Upper lobe of left lung (tissue), 6 donors: Measurements from ENCODE around the gene ACTG1. TPM values are rescaled to one million over a fixed set of nuclear protein-coding genes. Genes with fewer than 3 reads are reported as not detected.

Experiments
- ATAC-seq, 2 donors: fragments of 200-7000 bp; cut with Tn5 transposase; one replicate each; pipeline ENCODE4 v1.9.1; 2022; ENCODE audit warnings: mild to moderate bottlenecking in 2 of 2, moderate library complexity in 2 of 2; ENCODE audit not compliant: low FRiP score in 2 of 2
- DNase-seq, 2 donors: peaks; one replicate each; pipeline ENCODE4 v3.0.0-alpha.2; 2019 to 2020
- H3K27ac ChIP-seq, 4 donors: fragments of 200-600 bp; sonication (generic); one replicate each; pipeline ENCODE4 v1.5.1; 2016 to 2019
- H3K27me3 ChIP-seq, 4 donors: fragments of 200-600 bp; sonication (generic); one replicate each; pipeline ENCODE4 v1.5.1; 2017 to 2019
- H3K36me3 ChIP-seq, 4 donors: fragments of 200-600 bp; sonication (generic); one replicate each; pipeline ENCODE4 v1.5.1; 2016 to 2019
- H3K4me1 ChIP-seq, 4 donors: fragments of 200-600 bp; sonication (generic); one replicate each; pipeline ENCODE4 v1.5.1; 2018 to 2019
- H3K4me3 ChIP-seq, 4 donors: fragments of 200-600 bp; sonication (generic); one replicate each; pipeline ENCODE4 v1.5.1; 2017 to 2019; ENCODE audit warnings: mild to moderate bottlenecking in 2 of 4, moderate library complexity in 1 of 4
- H3K9me3 ChIP-seq, 4 donors: fragments of 200-600 bp; sonication (generic); one replicate each; pipeline ENCODE4 v1.5.1; 2018 to 2019
- EP300 ChIP-seq, 4 donors: sonication (generic); formaldehyde crosslinking; IDR thresholded peaks; one replicate each; pipeline ENCODE4 v1.5.1; 2017; ENCODE audit warnings: antibody characterized with exemption in 4 of 4, control low read depth in 2 of 4
- POLR2A ChIP-seq, 4 donors: fragments of 450-650 bp; IDR thresholded peaks; one replicate each; pipeline ENCODE4 v1.5.1; 2016 to 2017; ENCODE audit warnings: antibody characterized with exemption in 4 of 4, mild to moderate bottlenecking in 2 of 4
- POLR2AphosphoS5 ChIP-seq, 2 donors: sonication (generic); formaldehyde crosslinking; IDR thresholded peaks; one replicate each; pipeline ENCODE4 v1.5.1; 2017; ENCODE audit warnings: antibody characterized with exemption in 2 of 2
- WGBS, 2 donors: methylation state at CpG; one replicate each; pipeline ENCODE4 v1.1.5; 2017 to 2018; 5-methylcytosine and 5-hydroxymethylcytosine counted together
- total RNA-seq, 6 donors: library from RNA; depleted of rRNA in 4 of 6; stranded (reverse); fragments of >200 nt in 4 of 6; gene quantifications; one replicate each; pipeline versions ENCODE4 v1.1.0 to v1.2.1, GENCODE V29; 2016 to 2021
- TF ChIP-seq, protein P1 (sequence below), 6 experiments: fragments of 450-650 bp in 4 of 6; fragments of 200-600 bp in 2 of 6; sonication (generic) in 2 of 6; IDR thresholded peaks; one replicate each; pipeline ENCODE4 v1.5.1; 2016 to 2019; ENCODE audit warnings: antibody characterized with exemption in 6 of 6
- donor health status: DM: no; HTN: no; CAD: no; lungs with moderate emphysema.
- donor health status: DM: no; HTN: yes; CAD: no; lungs with severe emphysema.

ACTG1 gene
- total RNA-seq, 6 donors from 2014 or later, result 902 to 3,864 (median 2,097) TPM

DNA sequence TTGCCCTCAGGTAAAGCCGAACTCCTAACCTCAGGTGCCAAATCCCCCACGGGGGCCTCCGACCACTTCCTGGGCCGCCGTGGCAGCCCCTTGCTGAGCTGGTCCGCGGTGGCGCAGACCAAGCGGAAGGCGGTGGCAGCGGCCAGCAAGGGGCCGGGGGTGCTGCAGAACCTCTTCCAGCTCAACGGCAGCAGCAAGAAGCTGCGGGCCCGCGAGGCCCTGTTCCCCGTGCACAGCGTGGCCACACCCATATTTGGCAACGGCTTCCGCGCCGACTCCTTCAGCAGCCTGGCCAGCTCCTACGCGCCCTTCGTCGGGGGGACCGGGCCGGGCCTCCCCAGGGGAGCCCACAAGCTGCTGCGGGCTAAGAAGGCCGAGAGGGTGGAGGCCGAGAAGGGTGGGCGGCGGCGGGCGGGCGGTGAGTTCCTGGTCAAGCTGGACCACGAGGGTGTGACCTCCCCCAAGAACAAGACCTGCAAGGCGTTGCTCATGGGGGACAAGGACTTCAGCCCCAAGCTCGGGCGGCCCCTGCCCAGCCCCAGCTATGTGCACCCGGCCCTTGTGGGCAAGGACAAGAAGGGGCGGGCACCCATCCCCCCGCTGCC, 51.6 kb downstream of the ACTG1 start:
- H3K36me3 ChIP-seq, result peaks cover 0 to 48% (median 28%) of the 10 kb centered on the region in 4 donors
- H3K4me3 ChIP-seq, result no peak overlapping the region
- WGBS, 2 donors, result 73 to 93% methylated on average over 9 to 39 of the region's 43 CpGs
- ATAC-seq (peak in 1 of 2 donors; percentile 26), DNase-seq (peak; percentile 62 to 86)
- H3K4me1 ChIP-seq, result peaks cover 0 to 16% (median 0%) of the 10 kb centered on the region in 4 donors
- TF ChIP-seq, protein P1, sequence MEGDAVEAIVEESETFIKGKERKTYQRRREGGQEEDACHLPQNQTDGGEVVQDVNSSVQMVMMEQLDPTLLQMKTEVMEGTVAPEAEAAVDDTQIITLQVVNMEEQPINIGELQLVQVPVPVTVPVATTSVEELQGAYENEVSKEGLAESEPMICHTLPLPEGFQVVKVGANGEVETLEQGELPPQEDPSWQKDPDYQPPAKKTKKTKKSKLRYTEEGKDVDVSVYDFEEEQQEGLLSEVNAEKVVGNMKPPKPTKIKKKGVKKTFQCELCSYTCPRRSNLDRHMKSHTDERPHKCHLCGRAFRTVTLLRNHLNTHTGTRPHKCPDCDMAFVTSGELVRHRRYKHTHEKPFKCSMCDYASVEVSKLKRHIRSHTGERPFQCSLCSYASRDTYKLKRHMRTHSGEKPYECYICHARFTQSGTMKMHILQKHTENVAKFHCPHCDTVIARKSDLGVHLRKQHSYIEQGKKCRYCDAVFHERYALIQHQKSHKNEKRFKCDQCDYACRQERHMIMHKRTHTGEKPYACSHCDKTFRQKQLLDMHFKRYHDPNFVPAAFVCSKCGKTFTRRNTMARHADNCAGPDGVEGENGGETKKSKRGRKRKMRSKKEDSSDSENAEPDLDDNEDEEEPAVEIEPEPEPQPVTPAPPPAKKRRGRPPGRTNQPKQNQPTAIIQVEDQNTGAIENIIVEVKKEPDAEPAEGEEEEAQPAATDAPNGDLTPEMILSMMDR (IDR thresholded peaks at IDR 0.05), result no peak
- TF ChIP-seq POLR2AphosphoS5 (IDR thresholded peaks at IDR 0.05) (no peak), EP300 (IDR thresholded peaks at IDR 0.05) (no peak), POLR2A (IDR thresholded peaks at IDR 0.05) (no peak)
- H3K9me3 ChIP-seq, result no peaks in the 10 kb centered on the region
- H3K27me3 ChIP-seq, result no peaks in the 10 kb centered on the region
- H3K27ac ChIP-seq, result no peak overlapping the region

Other genes starting within 250 kb of the ACTG1 start
- gene SLC38A10, start 217.5 kb downstream of the ACTG1 start, total RNA-seq, result 100 to 1,000 TPM in 4 of 6 donors, 10 to 100 TPM in 2; 90.6 to 208 (median 110) TPM
- 10 to 100 TPM in 5 of 6 donors, 1 to 10 TPM in 1; 8.2 to 81.7 (median 21.0) TPM for gene BAHCC1, start 117.3 kb downstream of the ACTG1 start, total RNA-seq
- 10 to 100 TPM in 1 of 6 donors, 1 to 10 TPM in 5; 2.7 to 37.7 (median 3.9) TPM for gene FSCN2, start 15.6 kb upstream of the ACTG1 start, total RNA-seq
- gene FAAP100, start 39.6 kb upstream of the ACTG1 start, total RNA-seq, result 10 to 100 TPM; 22.0 to 70.2 (median 32.5) TPM
- gene NPLOC4, start 124.3 kb upstream of the ACTG1 start, total RNA-seq, result 100 to 1,000 TPM in 2 of 6 donors, 10 to 100 TPM in 4; 59.9 to 373 (median 87.4) TPM
- 1 to 10 TPM in 3 of 6 donors, under 1 TPM in 3; 0.61 to 2.8 (median 1.0) TPM for gene TSPAN10, start 124.4 kb upstream of the ACTG1 start, total RNA-seq
- 10 to 100 TPM in 1 of 6 donors, 1 to 10 TPM in 2, not detected in 3; 1.0 to 12.6 (median 1.7) TPM for gene PDE6G, start 143.7 kb upstream of the ACTG1 start, total RNA-seq
- 10 to 100 TPM; 32.2 to 46.7 (median 38.5) TPM for gene OXLD1, start 153.8 kb upstream of the ACTG1 start, total RNA-seq
- 10 to 100 TPM; 10.8 to 49.2 (median 12.6) TPM for gene CCDC137, start 153.9 kb upstream of the ACTG1 start, total RNA-seq
- gene ARL16, start 171.0 kb upstream of the ACTG1 start, total RNA-seq, result 10 to 100 TPM; 16.9 to 47.1 (median 20.5) TPM
- gene HGS, start 171.2 kb upstream of the ACTG1 start, total RNA-seq, result 100 to 1,000 TPM in 4 of 6 donors, 10 to 100 TPM in 2; 74.7 to 164 (median 108) TPM
- gene MRPL12, start 190.6 kb upstream of the ACTG1 start, total RNA-seq, result 10 to 100 TPM; 29.3 to 69.8 (median 47.8) TPM
- 10 to 100 TPM in 5 of 6 donors, 1 to 10 TPM in 1; 9.9 to 20.2 (median 12.7) TPM for gene SLC25A10, start 199.5 kb upstream of the ACTG1 start, total RNA-seq